Endodermal cell (in vitro differentiated cells): ENCODE results near the gene GRK6. TPM values are rescaled to one million over a fixed set of nuclear protein-coding genes. Genes with fewer than 3 reads are reported as not detected.

Experiments used
- DNase-seq: peaks from one replicate; pipeline ENCODE4 v3.0.0-alpha.2; 2017
- H3K27ac ChIP-seq: 2 replicates; pipeline ENCODE4 v1.5.1; 2013; ENCODE audit warnings: mild to moderate bottlenecking, low read depth, low read length, moderate library complexity
- H3K27me3 ChIP-seq: 2 replicates; pipeline ENCODE4 v1.6.1; 2013; ENCODE audit warnings: mild to moderate bottlenecking, low read length, moderate library complexity; ENCODE audit not compliant: insufficient read depth, control insufficient read depth, poor library complexity, severe bottlenecking
- H3K36me3 ChIP-seq: 2 replicates; pipeline ENCODE4 v1.7.0; 2013; ENCODE audit warnings: mild to moderate bottlenecking, low read length, moderate library complexity; ENCODE audit not compliant: control insufficient read depth, insufficient read depth
- H3K4me1 ChIP-seq: one replicate; pipeline ENCODE4 v1.7.0; 2013; ENCODE audit warnings: low read length; ENCODE audit not compliant: control insufficient read depth, insufficient read depth
- H3K4me3 ChIP-seq: 2 replicates; pipeline ENCODE4 v1.5.1; 2013; ENCODE audit warnings: mild to moderate bottlenecking, low read length, moderate library complexity
- H3K9ac ChIP-seq: 2 replicates; pipeline ENCODE4 v1.6.1; 2013; ENCODE audit warnings: mild to moderate bottlenecking, low read length, moderate library complexity; ENCODE audit not compliant: poor library complexity, severe bottlenecking; ENCODE audit errors: extremely low read depth
- H3K9me3 ChIP-seq: 2 replicates; pipeline ENCODE4 v1.6.1; 2013; ENCODE audit warnings: mild to moderate bottlenecking, low read length, moderate library complexity; ENCODE audit not compliant: control insufficient read depth
- H3K27ac Mint-ChIP-seq: 2 replicates; pipeline ENCODE4 v1.8.0; 2020; ENCODE audit warnings: mixed read lengths
- H3K27me3 Mint-ChIP-seq: 2 replicates; pipeline ENCODE4 v1.8.0; 2021; ENCODE audit warnings: mild to moderate bottlenecking, mixed read lengths; ENCODE audit not compliant: insufficient read depth
- H3K36me3 Mint-ChIP-seq: 2 replicates; pipeline ENCODE4 v1.8.0; 2020; ENCODE audit warnings: low read depth, mixed read lengths
- H3K4me1 Mint-ChIP-seq: 2 replicates; pipeline ENCODE4 v1.8.0; 2020; ENCODE audit warnings: mixed read lengths
- H3K4me3 Mint-ChIP-seq: 2 replicates; pipeline ENCODE4 v1.8.0; 2020; ENCODE audit warnings: mild to moderate bottlenecking, moderate library complexity, mixed read lengths
- H3K9me3 Mint-ChIP-seq: 2 replicates; pipeline ENCODE4 v1.8.0; 2020; ENCODE audit warnings: mild to moderate bottlenecking, mixed read lengths
- WGBS, 2 experiments: methylation state at CpG; one replicate each; pipeline versions ENCODE4 v1.1.5 to v1.1.7; 2013; ENCODE audit warnings: missing lambda C conversion rate in 2 of 2, mixed read lengths in 1 of 2; ENCODE audit not compliant: insufficient coverage in 1 of 2, insufficient read length in 1 of 2; 5-methylcytosine and 5-hydroxymethylcytosine counted together
- total RNA-seq, 2 donors: library from RNA; stranded (reverse); fragmentation: NEBNext Ultra II Directional in 1 of 2; extraction: Animal tissue kit (Norgen Biotek cat#: 25700) in 1 of 2; gene quantifications; 2 replicates in 1 of 2; 3 replicates in 1 of 2; pipeline ENCODE4 v1.2.1, GENCODE V29; 2021
- TF ChIP-seq, protein P1 (sequence below): fragments of 200-600 bp; sonication (generic); conservative IDR thresholded peaks from 2 replicates; pipeline ENCODE4 v1.5.0; 2021; ENCODE audit warnings: antibody characterized with exemption, mild to moderate bottlenecking

Gene GRK6
- total RNA-seq, 2 donors from 2014 or later = 51.6 to 66.8 TPM

DNA sequence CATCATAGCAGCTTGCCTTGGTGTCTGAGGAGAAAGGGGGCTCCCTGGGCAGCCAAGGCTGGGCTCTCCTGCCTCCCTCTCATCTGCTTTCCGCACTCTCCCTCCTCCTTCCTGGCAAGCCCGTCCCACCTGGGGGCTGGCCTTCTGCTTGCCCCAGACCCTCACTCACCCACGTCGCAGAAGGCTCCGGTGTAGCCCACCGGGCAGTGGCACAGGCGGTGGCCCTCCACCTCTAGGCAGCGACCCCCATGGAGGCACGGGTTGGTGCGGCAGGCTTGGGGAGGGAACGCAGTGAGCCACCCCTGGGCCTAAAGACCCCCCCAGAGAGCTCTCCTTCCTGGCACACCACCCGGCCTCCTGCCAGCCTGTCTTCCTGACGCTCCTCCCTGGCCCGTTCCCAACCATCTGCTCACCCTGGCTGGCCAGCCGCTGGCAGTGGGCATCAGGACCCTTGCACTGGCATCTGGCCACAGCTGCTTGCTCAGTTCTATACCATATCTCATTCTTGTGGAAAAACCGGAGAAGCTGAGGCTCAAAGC is 21.8 kb upstream of the GRK6 start:
- Histone ChIP-seq H3K9me3 (no peaks in the 10 kb centered on the region), H3K4me1 (no peaks in the 10 kb centered on the region), H3K27ac (no peak overlapping the region), H3K9ac (no peak overlapping the region), H3K27me3 (peaks cover 95% of the 10 kb centered on the region), H3K4me3 (peak overlapping the region; percentile 64), H3K36me3 (no peaks in the 10 kb centered on the region)
- 59 to 73% methylated on average over 10 to 16 of the region's 16 CpGs for WGBS, 2 experiments
- TF ChIP-seq, protein P1, sequence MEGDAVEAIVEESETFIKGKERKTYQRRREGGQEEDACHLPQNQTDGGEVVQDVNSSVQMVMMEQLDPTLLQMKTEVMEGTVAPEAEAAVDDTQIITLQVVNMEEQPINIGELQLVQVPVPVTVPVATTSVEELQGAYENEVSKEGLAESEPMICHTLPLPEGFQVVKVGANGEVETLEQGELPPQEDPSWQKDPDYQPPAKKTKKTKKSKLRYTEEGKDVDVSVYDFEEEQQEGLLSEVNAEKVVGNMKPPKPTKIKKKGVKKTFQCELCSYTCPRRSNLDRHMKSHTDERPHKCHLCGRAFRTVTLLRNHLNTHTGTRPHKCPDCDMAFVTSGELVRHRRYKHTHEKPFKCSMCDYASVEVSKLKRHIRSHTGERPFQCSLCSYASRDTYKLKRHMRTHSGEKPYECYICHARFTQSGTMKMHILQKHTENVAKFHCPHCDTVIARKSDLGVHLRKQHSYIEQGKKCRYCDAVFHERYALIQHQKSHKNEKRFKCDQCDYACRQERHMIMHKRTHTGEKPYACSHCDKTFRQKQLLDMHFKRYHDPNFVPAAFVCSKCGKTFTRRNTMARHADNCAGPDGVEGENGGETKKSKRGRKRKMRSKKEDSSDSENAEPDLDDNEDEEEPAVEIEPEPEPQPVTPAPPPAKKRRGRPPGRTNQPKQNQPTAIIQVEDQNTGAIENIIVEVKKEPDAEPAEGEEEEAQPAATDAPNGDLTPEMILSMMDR = no peak
- Mint-ChIP-seq H3K36me3 (no peaks in the 10 kb centered on the region), H3K27me3 (peaks cover 92% of the 10 kb centered on the region), H3K4me1 (peaks cover 2% of the 10 kb centered on the region), H3K4me3 (peak overlapping the region; percentile 54), H3K27ac (no peak overlapping the region), H3K9me3 (no peaks in the 10 kb centered on the region)
- DNase-seq = no peak

DNA sequence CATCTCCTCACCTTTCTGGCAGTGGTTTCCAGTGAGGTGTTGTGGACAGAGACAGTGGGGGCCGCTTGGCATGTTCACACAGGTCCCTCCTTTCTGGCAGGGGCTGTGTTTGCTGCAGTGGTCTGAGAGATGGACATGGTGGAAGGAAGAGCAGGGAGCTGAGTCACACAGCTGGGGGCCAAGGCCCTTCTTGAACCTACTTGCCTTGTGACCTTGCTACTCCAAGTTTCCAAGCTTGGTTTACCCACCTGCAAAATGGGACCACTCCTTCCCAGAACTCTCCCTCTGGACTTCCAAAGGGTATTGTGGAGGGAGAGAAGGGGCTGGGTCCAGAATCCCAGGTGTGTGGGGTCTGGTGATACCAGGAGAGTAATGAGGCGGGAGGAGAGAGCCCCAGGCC is 21.2 kb upstream of the GRK6 start:
- Histone ChIP-seq H3K9me3 (no peaks in the 10 kb centered on the region), H3K4me3 (no peak overlapping the region), H3K36me3 (no peaks in the 10 kb centered on the region), H3K27me3 (peaks cover 90% of the 10 kb centered on the region), H3K27ac (no peak overlapping the region), H3K9ac (no peak overlapping the region), H3K4me1 (no peaks in the 10 kb centered on the region)
- H3K9me3 Mint-ChIP-seq = no peaks in the 10 kb centered on the region
- H3K27me3 Mint-ChIP-seq = peaks cover 89% of the 10 kb centered on the region
- TF ChIP-seq, protein P1 = no peak
- DNase-seq = no peak
- no peak overlapping the region for H3K27ac Mint-ChIP-seq
- no peaks in the 10 kb centered on the region for H3K36me3 Mint-ChIP-seq
- WGBS, 2 experiments = 90 to 94% methylated on average over 1 to 2 of the region's 2 CpGs
- H3K4me3 Mint-ChIP-seq = peak overlapping the region; percentile 54
- peaks cover 2% of the 10 kb centered on the region for H3K4me1 Mint-ChIP-seq

DNA sequence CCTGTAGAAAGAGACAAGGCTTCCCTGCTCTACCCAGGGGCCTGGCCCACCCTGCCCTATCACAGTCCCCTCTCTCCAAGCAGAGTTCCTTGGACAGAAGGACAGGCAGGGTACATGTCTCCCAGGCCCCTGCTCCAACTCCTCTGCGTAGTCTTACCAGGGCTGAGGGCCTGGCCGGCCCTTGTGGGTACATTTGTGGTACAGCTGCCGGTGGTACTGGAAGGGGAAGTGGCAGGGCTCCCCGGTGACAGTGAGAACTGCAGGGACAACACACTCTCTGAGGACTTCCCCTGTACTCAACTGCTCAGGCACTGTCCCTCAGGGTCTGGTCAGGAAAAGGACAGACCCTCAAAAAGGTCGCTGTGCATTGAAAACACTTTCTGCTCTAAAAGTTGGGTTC is 20.7 kb upstream of the GRK6 start:
- no peaks in the 10 kb centered on the region for H3K9me3 ChIP-seq
- no peak overlapping the region for H3K27ac ChIP-seq
- H3K4me3 Mint-ChIP-seq = no peak overlapping the region
- TF ChIP-seq, protein P1 = no peak
- H3K27me3 ChIP-seq = peaks cover 85% of the 10 kb centered on the region
- no peak overlapping the region for H3K9ac ChIP-seq
- H3K4me1 ChIP-seq = no peaks in the 10 kb centered on the region
- no peaks in the 10 kb centered on the region for H3K9me3 Mint-ChIP-seq
- no peaks in the 10 kb centered on the region for H3K36me3 Mint-ChIP-seq
- H3K4me3 ChIP-seq = no peak overlapping the region
- H3K36me3 ChIP-seq = no peaks in the 10 kb centered on the region
- H3K27me3 Mint-ChIP-seq = peaks cover 90% of the 10 kb centered on the region
- DNase-seq = no peak
- 94 to 100% methylated on average over 1 to 5 of the region's 5 CpGs for WGBS, 2 experiments
- peaks cover 2% of the 10 kb centered on the region for H3K4me1 Mint-ChIP-seq
- H3K27ac Mint-ChIP-seq = no peak overlapping the region
